Kidney (tissue), 14 donors: ENCODE measurements around the gene DNAJB6. TPM values are rescaled to one million over a fixed set of nuclear protein-coding genes. Genes with fewer than 3 reads are reported as not detected.
A peak's percentile ranks its signal among the peaks of the same experiment; 100 is the strongest.

ENCODE experiments used
- DNase-seq, 5 donors: peaks; one replicate each; pipeline ENCODE4 v3.0.0-alpha.2; 2013 to 2020
- FAIRE-seq: peaks from 2 replicates; lab custom pipeline; 2012; peaks lifted over from hg19 to GRCh38; lab: Jason Lieb, UNC
- H3K27ac ChIP-seq, 2 donors: one replicate each; pipeline ENCODE4 v1.7.0; 2013; ENCODE audit warnings: low read depth in 2 of 2, low read length in 2 of 2, inconsistent platforms in 1 of 2
- H3K27me3 ChIP-seq: one replicate; pipeline ENCODE4 v1.7.1; 2013; ENCODE audit warnings: low read length, inconsistent platforms; ENCODE audit not compliant: control insufficient read depth, insufficient read depth
- H3K36me3 ChIP-seq, 3 donors: one replicate each; pipeline versions ENCODE4 v1.7.0 to v1.7.1; 2013; ENCODE audit warnings: low read length in 3 of 3, control low read depth in 1 of 3, inconsistent platforms in 1 of 3; ENCODE audit not compliant: insufficient read depth in 3 of 3, control insufficient read depth in 2 of 3
- H3K4me1 ChIP-seq, 3 donors: one replicate each; pipeline versions ENCODE4 v1.7.0 to v1.7.1; 2013; ENCODE audit warnings: low read length in 3 of 3, inconsistent platforms in 1 of 3, low read depth in 1 of 3; ENCODE audit not compliant: control insufficient read depth in 2 of 3, insufficient read depth in 2 of 3
- H3K4me3 ChIP-seq, 3 donors: one replicate each; pipeline versions ENCODE4 v1.7.0 to v1.8.1; 2013; ENCODE audit warnings: low read length in 3 of 3, control low read depth in 1 of 3, inconsistent platforms in 1 of 3
- H3K9ac ChIP-seq, 3 donors: one replicate each; pipeline versions ENCODE4 v1.7.0 to v1.7.1; 2013; ENCODE audit warnings: low read length in 3 of 3, control low read depth in 1 of 3, inconsistent platforms in 1 of 3
- H3K9me3 ChIP-seq, 3 donors: one replicate each; pipeline versions ENCODE4 v1.7.0 to v1.7.1; 2013; ENCODE audit warnings: low read length in 3 of 3, control low read depth in 1 of 3, inconsistent platforms in 1 of 3; ENCODE audit not compliant: control insufficient read depth in 2 of 3, insufficient read depth in 1 of 3
- CTCF ChIP-seq: IDR thresholded peaks from 3 replicates; pipeline ENCODE4 v1.5.1; 2012; ENCODE audit warnings: mild to moderate bottlenecking, moderate library complexity, borderline replicate concordance; ENCODE audit not compliant: insufficient read depth; ENCODE audit errors: extremely low read depth
- intact Hi-C: fragments of 100-400 bp; cut with DNase I; formaldehyde crosslinking; loops from one replicate; pipeline ENCODE4 v1.11.1; 2022
- polyA plus RNA-seq: library from polyadenylated mRNA; stranded (reverse); fragments of 350-450 nt; fragmentation: Illumina TruSeq; extraction: RNeasy Lipid Tissue Mini Kit (QIAGEN cat#74804); gene quantifications from one replicate; pipeline ENCODE4 v1.2.3, GENCODE V29; 2014; ENCODE audit warnings: low read depth, low replicate concordance; ENCODE audit not compliant: insufficient read depth
- total RNA-seq: library from RNA; stranded (reverse); fragmentation: NEBNext Ultra II Directional; extraction: Animal tissue kit (Norgen Biotek cat#: 25700); gene quantifications from one replicate; pipeline ENCODE4 v1.2.1, GENCODE V29; 2021
- donor health status: control.
- donor health status: control.
- donor health status: control.
- donor health status: control.
- donor health status: control.
- donor health status: DM: yes; HTN: yes; CAD: no.
- donor health status: Normal renal cell carcinoma (clear cell type).

Gene DNAJB6
- total and polyA plus RNA-seq, 2 donors from 2014 or later, result 74.5 to 86.8 TPM

- no peak for TF ChIP-seq CTCF
- Histone ChIP-seq H3K4me3 (no peak overlapping the region), H3K36me3 (no peaks in the 10 kb centered on the region), H3K9ac (no peak overlapping the region), H3K4me1 (no peaks in the 10 kb centered on the region), H3K27ac (no peak overlapping the region), H3K27me3 (no peaks in the 10 kb centered on the region), H3K9me3 (no peaks in the 10 kb centered on the region)
- FAIRE-seq (no peak), DNase-seq (peak in 2 of 5 donors; percentile 18 to 40)
- intact Hi-C loops, result no loop called here
These were observed 107.4 kb downstream of the DNAJB6 start for GRCh38 chr7:157444011-157444842.

- intact Hi-C loops, result no loop called here
- no peak for FAIRE-seq
- no peaks in the 10 kb centered on the region for H3K36me3 ChIP-seq
These were observed 108.0 kb downstream of the DNAJB6 start for GRCh38 chr7:157444843-157445135.

GRCh38 chr7:157445246-157445955 lies 108.6 kb downstream of the DNAJB6 start:
- DNase-seq (peak in 2 of 5 donors; percentile 17 to 49), FAIRE-seq (no peak)
- H3K4me1 ChIP-seq, result no peaks in the 10 kb centered on the region
- no peaks in the 10 kb centered on the region for H3K27me3 ChIP-seq
- no peak overlapping the region for H3K4me3 ChIP-seq
- H3K36me3 ChIP-seq, result no peaks in the 10 kb centered on the region
- intact Hi-C loops, result no loop called here
- no peak overlapping the region for H3K27ac ChIP-seq
- no peak for TF ChIP-seq CTCF
- H3K9ac ChIP-seq, result no peak overlapping the region
- no peaks in the 10 kb centered on the region for H3K9me3 ChIP-seq

More at GRCh38 chr7:157444843-157445135, 108.0 kb downstream of the DNAJB6 start:
- H3K4me1 ChIP-seq, result no peaks in the 10 kb centered on the region
- no peak overlapping the region for H3K4me3 ChIP-seq
- H3K9me3 ChIP-seq, result no peaks in the 10 kb centered on the region
- H3K27ac ChIP-seq, result no peak overlapping the region
- H3K9ac ChIP-seq, result no peak overlapping the region
- H3K27me3 ChIP-seq, result no peaks in the 10 kb centered on the region
- peak in 2 of 5 donors; percentile 17 to 33 for DNase-seq
- no peak for TF ChIP-seq CTCF
